GM18505 (cell line): Measurements from ENCODE around the gene RTBDN.

Source experiments
- ATAC-seq: cut with Tn5 transposase; IDR thresholded peaks from one replicate; pipeline ENCODE4 v1.9.1; 2021; ENCODE audit not compliant: unreplicated experiment
- POLR2A ChIP-seq: IDR thresholded peaks from 4 replicates; pipeline ENCODE4 v1.6.1; 2011; ENCODE audit warnings: borderline replicate concordance; ENCODE audit not compliant: insufficient read depth, insufficient read length; ENCODE audit errors: extremely low read depth

Gene RTBDN

DNA sequence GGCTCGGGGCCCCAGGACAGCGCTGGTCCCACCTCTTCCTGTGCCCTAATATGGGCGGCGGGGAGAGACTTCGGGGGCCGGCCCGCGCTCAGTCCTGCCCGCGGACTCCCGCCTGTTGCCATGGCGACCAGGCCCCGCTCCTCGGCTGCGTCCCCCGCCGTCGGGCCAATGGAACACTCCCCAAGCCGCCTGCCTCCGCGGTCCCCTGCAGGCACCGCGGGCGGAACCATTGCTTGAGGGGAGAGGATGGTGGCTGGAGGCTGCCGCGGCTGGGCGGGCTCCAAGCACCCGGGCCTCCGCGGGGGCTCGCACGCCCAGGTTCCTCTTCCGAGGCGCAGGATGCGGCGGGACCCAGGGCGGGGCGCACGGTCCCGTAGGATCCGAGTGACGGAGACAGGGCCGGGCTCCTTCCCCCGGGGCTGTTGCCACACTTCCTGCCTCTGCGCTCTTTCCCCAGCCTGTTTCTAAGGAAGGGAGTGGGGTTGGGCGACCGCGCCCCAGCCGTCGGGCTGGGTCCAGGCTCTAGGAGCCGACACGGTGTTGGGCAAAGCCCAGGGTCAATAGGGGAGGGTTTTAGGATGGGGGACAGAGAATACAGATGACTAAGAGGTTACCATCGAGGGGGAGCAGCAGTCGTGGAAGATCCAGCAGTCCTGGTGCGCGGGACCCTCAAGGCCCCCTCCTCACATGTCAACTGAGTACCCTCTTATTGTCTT is 44.3 kb downstream of the RTBDN start:
- ATAC-seq = peak; percentile 28
- TF ChIP-seq POLR2A = no peak

DNA sequence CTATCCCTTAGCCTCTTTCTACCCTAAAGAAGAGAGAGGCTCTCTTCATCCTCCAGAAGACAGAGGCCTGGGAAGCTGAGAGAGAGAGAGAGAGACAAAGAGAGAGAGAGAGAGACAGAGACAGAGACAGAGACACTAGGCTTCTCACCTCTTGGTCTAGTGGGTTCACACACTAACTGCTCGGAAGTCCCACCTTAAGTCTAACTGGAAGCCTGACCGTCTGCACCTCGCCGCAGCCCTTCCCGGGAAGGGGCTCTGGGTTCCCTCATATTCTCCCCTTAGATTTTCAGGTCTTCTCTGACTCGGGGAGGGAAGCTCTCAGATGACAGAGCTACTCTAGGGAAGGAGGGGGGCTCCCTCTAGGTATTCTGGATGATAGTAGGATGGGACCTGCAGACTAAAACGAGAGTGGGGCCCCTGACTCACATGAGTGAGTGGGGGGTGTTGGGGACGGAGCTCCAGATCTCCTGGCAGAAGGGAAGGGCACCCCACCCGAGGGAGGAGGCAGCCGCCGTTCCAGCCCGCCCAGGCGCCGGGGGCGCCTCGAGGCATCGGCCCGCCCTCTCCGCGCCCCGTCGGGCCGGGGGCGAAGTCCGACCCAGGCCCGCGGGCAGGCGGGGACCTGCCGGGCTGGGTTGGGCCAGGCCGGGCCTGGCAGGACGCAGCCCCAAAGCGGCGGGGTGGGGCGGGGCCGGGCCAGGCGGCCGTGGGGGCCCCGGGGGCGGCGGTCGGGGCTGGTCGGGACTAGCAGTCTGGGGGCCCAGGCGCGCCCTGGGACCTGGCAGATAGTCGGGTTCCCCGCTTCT is 45.1 kb downstream of the RTBDN start:
- ATAC-seq = no peak
- peak; percentile 66 for TF ChIP-seq POLR2A

DNA sequence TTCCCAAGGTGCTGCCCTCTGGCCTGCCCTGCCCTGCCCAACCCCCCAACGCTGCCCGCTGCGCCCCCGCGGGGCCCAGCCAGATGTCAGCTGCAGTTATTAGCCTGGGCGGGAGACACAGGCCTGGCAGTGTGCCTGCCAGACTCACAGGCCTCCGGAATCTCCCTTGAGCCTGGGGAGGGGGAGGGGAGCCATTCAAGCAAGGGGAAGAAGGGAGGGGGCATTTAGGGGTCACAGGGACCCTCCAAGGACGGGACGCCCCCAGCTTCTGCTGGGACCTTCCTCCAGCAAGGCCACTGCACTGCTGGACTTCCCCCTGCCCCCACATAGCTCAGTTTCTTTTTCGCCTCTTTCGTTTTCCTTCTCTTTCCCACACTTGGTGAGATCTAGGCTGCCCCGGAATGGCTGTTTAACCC is 45.7 kb downstream of the RTBDN start:
- no peak for TF ChIP-seq POLR2A
- no peak for ATAC-seq

DNA sequence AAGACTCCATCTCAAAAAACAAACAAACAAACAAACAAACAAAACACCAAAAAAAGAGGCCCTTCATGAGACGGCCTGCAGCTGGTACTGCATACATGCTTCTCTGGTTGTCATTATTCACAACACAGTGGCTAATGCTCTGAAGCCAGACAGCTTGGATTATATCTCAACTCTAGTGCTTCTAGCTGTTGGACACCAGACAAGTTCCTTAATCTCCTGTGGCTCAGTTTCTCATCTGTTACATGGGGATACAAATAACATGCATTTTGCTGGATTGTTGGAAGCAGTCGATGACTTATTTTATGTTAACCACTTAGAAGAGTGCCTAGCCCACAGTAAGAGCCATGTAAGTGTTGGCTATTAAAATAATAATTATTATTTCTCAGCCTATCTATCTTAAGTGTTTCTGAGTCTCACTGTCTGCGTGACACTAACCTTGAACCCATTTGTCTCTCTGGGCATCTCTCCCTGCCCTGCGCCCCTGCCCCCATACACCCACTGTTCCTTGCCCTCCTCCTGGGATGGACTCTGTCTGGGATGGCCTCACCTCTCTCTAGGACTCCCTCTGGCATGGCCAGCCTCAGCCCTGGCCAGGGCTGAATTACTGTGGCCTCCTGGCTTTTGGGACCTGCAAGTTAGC is 46.2 kb downstream of the RTBDN start:
- no peak for ATAC-seq

DNA sequence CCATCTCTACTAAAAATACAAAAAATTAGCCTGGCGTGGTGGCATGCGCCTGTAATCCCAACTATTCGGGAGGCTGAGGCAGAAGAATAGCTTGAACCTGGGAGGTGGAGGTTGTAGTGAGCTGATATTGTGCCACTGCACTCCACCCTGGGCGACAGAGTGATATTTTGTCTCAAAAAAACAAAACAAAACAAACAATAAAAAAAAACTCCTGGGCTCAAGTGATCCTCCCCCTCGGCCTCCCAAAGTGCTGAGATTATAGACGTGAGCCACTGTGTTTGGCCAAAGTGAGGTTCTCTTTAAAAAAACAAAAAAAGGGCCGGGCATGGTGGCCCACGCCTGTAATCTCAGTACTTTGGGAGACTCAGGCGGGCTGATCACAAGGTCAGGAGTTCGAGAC is 46.9 kb downstream of the RTBDN start:
- TF ChIP-seq POLR2A = no peak
- ATAC-seq = no peak

More for the DNA sequence above, 46.2 kb downstream of the RTBDN start:
- TF ChIP-seq POLR2A = no peak

DNA sequence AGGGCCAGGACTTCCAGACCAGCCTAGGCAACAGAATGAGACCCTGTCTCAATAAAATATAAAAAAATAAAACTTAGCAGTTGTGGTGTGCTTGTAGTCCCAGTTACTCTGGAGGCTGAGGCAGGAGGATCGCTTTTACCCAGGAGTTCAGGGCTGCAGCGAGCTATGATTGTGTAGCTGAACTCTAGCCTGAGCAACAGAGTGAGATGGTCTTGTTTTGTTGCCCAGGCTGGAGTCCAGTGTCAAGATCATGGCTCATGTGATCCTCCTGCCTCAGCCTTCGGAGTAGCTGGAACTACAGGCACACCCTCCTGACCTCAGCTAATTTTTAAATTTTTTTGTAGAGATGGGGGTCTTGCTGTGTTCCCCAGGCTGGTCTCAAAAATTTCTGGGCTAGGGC is 47.4 kb downstream of the RTBDN start:
- TF ChIP-seq POLR2A = no peak
- no peak for ATAC-seq

DNA sequence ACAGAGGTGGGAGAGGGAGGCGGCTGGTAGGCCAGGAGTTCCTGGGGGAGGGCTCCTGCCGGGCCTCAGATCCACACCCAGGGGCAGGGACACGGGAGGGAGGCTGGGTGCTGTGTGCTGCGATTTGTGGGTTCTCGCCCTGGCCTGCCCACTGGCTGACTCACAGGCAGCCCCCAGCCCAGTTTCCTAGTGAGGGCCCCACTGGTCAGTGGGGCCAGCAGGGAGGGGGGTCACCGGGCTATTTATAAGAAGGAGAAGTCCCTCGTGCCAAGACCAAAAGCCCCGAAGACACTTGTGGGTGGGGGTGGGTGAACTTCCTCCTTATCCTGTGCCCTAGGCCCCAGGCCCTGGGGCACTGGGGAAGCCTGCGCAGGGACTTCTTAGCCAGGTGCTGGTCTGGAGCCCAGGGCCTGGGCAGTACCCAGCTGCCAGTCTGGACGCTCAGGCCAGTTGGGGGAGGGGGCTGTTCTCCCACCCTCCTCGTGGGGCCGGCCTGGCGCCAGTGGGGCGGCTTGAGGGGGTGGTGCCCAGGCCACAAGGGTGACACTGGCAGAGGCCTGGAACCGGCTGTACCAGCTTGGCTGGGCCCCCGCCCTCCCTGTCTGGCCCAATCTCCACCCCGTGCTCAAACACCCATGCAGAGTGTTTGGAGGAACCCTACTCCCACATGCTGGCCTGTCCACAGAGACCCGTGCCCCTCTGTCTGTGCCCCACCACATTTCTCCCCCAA is 48.1 kb downstream of the RTBDN start:
- TF ChIP-seq POLR2A = no peak
- no peak for ATAC-seq

DNA sequence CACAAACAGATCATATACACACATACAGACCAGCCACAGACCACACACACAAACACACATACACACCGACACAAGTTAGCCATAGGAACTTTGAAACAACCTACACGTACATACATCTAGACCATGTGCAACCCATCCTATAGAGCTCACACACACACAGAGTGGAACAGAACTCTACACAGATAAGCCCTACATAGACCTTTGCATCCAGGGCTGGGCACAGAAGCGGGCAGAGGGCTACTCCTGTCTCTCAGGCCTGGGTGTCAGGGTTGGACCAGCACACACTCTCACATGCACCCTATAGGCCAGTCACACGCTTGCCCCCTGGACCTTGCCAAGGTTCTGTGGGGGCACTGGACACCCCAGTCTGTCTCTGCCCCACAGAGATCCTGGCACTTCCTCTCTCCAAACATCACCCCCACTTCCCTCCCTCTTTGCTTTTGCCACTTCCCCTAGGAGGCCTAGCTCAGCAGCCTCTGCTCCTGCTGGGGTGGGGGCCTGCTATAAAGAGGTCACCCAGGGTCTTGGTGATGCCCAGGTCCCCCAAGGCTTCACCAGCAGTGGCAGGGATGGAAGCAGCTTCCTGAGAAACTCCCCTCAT is 48.8 kb downstream of the RTBDN start:
- no peak for TF ChIP-seq POLR2A
- ATAC-seq = no peak

DNA sequence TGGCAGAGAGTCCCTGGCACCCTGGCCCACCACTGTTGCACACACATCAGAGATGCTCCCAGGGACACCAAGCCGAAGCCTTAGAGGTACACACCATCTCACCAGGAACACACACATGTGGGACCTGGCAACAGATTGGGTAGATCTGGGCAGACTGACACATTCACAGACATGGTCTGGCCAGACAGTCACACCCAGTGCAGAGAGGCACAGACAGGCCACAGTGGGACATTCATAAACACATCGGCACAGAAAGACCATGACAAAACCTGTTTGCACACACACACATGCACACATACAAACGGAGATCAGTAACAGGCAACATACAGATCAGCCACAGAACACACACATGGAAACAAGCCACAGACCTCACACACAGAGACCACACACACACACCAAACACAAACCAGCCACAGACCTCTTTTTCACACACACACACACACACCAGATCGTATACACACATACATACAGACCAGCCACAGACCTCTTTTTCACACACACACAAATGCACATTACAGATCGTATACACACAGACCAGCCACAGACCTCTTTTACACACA is 49.4 kb downstream of the RTBDN start:
- no peak for TF ChIP-seq POLR2A
- ATAC-seq = no peak

DNA sequence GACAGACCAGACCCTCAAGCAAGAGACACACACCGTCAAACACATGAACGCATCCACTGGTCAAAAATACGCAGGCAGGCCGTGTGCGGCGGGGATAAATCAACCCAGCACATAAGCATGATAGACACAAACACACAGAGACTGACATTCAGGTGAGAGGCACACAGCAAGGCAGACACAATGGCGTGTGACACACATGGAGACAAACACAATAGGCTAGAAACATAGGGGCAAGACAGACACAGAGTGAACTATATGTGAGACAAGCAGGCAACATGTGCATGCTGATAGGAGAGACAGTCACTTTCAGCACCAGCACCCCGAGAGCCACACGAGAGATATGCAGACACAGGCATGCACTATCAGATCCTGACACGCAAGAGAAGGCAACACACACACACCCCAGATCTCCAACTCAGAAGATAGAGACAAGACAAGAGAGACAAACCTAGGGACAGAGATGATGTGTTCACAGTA is 49.9 kb downstream of the RTBDN start:
- ATAC-seq = no peak
- TF ChIP-seq POLR2A = no peak

DNA sequence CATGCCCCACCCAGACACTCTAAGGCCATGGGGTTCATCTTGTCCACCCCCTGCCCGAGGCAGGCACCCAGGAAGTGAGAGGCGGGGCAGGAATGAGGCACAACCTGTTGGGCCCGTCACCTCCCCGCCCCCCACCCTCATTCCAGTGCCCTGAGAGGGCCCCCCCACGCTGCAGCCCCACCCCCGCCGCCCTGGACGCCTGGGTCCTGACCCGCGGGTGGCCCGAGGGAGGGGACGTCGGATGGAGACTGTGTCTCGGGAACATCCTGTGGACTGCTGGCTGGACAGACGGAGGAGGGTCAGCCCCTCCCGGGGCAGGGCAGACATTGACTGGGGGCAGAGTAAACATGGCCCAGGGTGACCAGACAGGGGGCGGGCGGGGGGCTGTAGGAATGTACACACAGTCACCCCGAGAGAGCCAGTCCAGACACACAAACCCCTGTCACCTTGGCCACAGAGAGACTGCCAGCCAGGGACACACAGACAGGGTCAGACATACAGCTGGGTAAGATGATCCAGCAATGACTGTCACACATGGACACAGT is 50.5 kb downstream of the RTBDN start:
- no peak for ATAC-seq

DNA sequence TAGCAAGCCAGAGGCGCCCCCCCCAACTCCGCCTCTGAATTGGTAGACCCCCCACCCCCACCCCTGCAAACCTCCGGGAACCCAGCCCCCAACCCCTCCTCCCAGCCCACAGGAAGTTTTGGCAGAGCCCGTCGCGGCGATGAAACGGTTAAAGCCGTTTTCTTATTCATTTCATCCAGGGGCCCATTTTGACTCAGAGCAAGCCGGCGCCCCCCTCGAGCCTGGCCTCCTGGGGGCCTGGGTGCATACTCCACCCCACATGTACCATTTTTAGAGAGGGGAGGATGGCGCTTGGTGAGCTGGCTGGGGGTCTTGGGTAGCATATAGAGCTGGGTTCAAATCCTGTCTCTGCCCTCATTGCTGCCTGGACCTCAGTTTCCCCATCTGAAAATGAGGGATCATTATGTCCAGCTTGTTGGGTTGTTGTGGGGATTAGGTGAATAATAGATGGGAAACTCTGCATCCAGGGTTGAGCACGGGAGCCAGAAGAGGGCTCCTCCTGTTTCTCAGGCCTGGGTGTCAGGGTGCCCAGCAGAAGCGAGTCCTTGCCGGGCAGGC is 51.0 kb downstream of the RTBDN start:
- TF ChIP-seq POLR2A = no peak
- ATAC-seq = no peak

More for the DNA sequence above, 50.5 kb downstream of the RTBDN start:
- TF ChIP-seq POLR2A = no peak
